WTC11 (cell line): Measurements from ENCODE around the gene ATP1A4. TPM values are rescaled to one million over a fixed set of nuclear protein-coding genes. Genes with fewer than 3 reads are reported as not detected.

ENCODE experiments used
- ATAC-seq: fragments of 200-7000 bp; cut with Tn5 transposase; 2 replicates; pipeline ENCODE4 v1.10.0; 2021; ENCODE audit warnings: mild to moderate bottlenecking, moderate library complexity
- CTCF ChIA-PET: fragments of 300-600 bp; sonication (Branson Sonifier 250); formaldehyde crosslinking; loops from one replicate; lab custom pipeline; 2021; ENCODE audit warnings: antibody characterized with exemption; lab: Charles Lee
- POLR2A ChIA-PET: fragments of 350-600 bp; sonication (Branson Sonifier 250); formaldehyde crosslinking; loops from one replicate; lab custom pipeline; 2021; ENCODE audit warnings: antibody characterized with exemption; lab: Charles Lee
- DNase-seq: peaks from one replicate; pipeline ENCODE4 v3.0.0; 2021; ENCODE audit warnings: low spot score
- H3K27ac Mint-ChIP-seq: 2 replicates; pipeline ENCODE4 v1.8.0; 2021; ENCODE audit warnings: mixed read lengths
- H3K27me3 Mint-ChIP-seq: 2 replicates; pipeline ENCODE4 v1.8.0; 2021; ENCODE audit warnings: low read depth, mild to moderate bottlenecking, moderate library complexity, mixed read lengths
- H3K36me3 Mint-ChIP-seq: 2 replicates; pipeline ENCODE4 v1.8.0; 2021; ENCODE audit warnings: mixed read lengths
- H3K4me1 Mint-ChIP-seq: 2 replicates; pipeline ENCODE4 v1.8.0; 2022; ENCODE audit warnings: mixed read lengths
- H3K4me3 Mint-ChIP-seq: 2 replicates; pipeline ENCODE4 v1.8.0; 2021; ENCODE audit warnings: mild to moderate bottlenecking, moderate library complexity, mixed read lengths
- H3K9me3 Mint-ChIP-seq: 2 replicates; pipeline ENCODE4 v1.8.0; 2021; ENCODE audit warnings: mixed read lengths
- CBFB ChIP-seq: sonication (generic); formaldehyde crosslinking; IDR thresholded peaks from 2 replicates; pipeline ENCODE4 v1.8.1; 2022; ENCODE audit warnings: mild to moderate bottlenecking, low read depth, missing genetic modification reagents
- E2F5 ChIP-seq: sonication (generic); formaldehyde crosslinking; IDR thresholded peaks from 2 replicates; pipeline ENCODE4 v1.8.1; 2022; ENCODE audit warnings: mild to moderate bottlenecking, moderate library complexity, missing genetic modification reagents
- ESRRA ChIP-seq: sonication (generic); formaldehyde crosslinking; IDR thresholded peaks from 2 replicates; pipeline ENCODE4 v1.8.1; 2022; ENCODE audit warnings: mild to moderate bottlenecking, missing genetic modification reagents, borderline replicate concordance
- ETV6 ChIP-seq: sonication (generic); formaldehyde crosslinking; IDR thresholded peaks from 2 replicates; pipeline ENCODE4 v1.8.1; 2022; ENCODE audit warnings: mild to moderate bottlenecking, missing genetic modification reagents
- FOXK1 ChIP-seq: sonication (generic); formaldehyde crosslinking; IDR thresholded peaks from 2 replicates; pipeline ENCODE4 v1.8.0; 2022; ENCODE audit warnings: mild to moderate bottlenecking, moderate library complexity, missing genetic modification reagents
- FOXP1 ChIP-seq: sonication (generic); formaldehyde crosslinking; IDR thresholded peaks from 2 replicates; pipeline ENCODE4 v1.8.0; 2022; ENCODE audit warnings: missing genetic modification reagents, mild to moderate bottlenecking, moderate library complexity, borderline replicate concordance
- JUN ChIP-seq: sonication (generic); formaldehyde crosslinking; IDR thresholded peaks from 2 replicates; pipeline ENCODE4 v1.8.0; 2023; ENCODE audit warnings: mild to moderate bottlenecking, missing genetic modification reagents
- KAT7 ChIP-seq: sonication (generic); formaldehyde crosslinking; IDR thresholded peaks from 2 replicates; pipeline ENCODE4 v1.8.1; 2023; ENCODE audit warnings: missing genetic modification reagents, mild to moderate bottlenecking, borderline replicate concordance
- NFE2L1 ChIP-seq: sonication (generic); formaldehyde crosslinking; IDR thresholded peaks from 2 replicates; pipeline ENCODE4 v1.8.1; 2023; ENCODE audit warnings: missing genetic modification reagents
- NFYB ChIP-seq: sonication (generic); formaldehyde crosslinking; conservative IDR thresholded peaks from 2 replicates; pipeline ENCODE4 v1.8.0; 2022; ENCODE audit warnings: low read depth, missing genetic modification reagents
- PRDM15 ChIP-seq: sonication (generic); formaldehyde crosslinking; IDR thresholded peaks from 2 replicates; pipeline ENCODE4 v1.8.0; 2022; ENCODE audit warnings: missing genetic modification reagents
- PRRX2 ChIP-seq: fragments of 250-450 bp; sonication (Bioruptor Pico); IDR thresholded peaks from 2 replicates; pipeline ENCODE4 v1.8.0; 2021; ENCODE audit warnings: mild to moderate bottlenecking
- SOX15 ChIP-seq: fragments of 250-450 bp; sonication (Bioruptor Pico); IDR thresholded peaks from 2 replicates; pipeline ENCODE4 v1.9.0; 2021; ENCODE audit warnings: mild to moderate bottlenecking
- SP1 ChIP-seq: sonication (generic); formaldehyde crosslinking; conservative IDR thresholded peaks from 2 replicates; pipeline ENCODE4 v1.8.1; 2022; ENCODE audit warnings: missing genetic modification reagents
- STAT6 ChIP-seq: sonication (generic); formaldehyde crosslinking; conservative IDR thresholded peaks from 2 replicates; pipeline ENCODE4 v1.8.1; 2023; ENCODE audit warnings: mild to moderate bottlenecking, low read depth, missing genetic modification reagents, moderate library complexity
- ZNF121 ChIP-seq: sonication (generic); formaldehyde crosslinking; IDR thresholded peaks from 2 replicates; pipeline ENCODE4 v1.8.0; 2023; ENCODE audit warnings: missing genetic modification reagents
- ZNF263 ChIP-seq: sonication (generic); formaldehyde crosslinking; IDR thresholded peaks from 2 replicates; pipeline ENCODE4 v1.8.1; 2022; ENCODE audit warnings: low read depth, mild to moderate bottlenecking, moderate library complexity, missing genetic modification reagents
- ZNF317 ChIP-seq: sonication (generic); formaldehyde crosslinking; IDR thresholded peaks from 2 replicates; pipeline ENCODE4 v1.8.1; 2023; ENCODE audit warnings: low read depth, mild to moderate bottlenecking, moderate library complexity, missing genetic modification reagents, borderline replicate concordance
- ZNF396 ChIP-seq: fragments of 250-450 bp; sonication (Bioruptor Pico); IDR thresholded peaks from 2 replicates; pipeline ENCODE4 v1.8.0; 2021; ENCODE audit warnings: mild to moderate bottlenecking, moderate library complexity, borderline replicate concordance
- total RNA-seq: library from RNA; stranded (reverse); gene quantifications from 3 replicates; pipeline ENCODE4 v1.2.3, GENCODE V29; 2021
- TF ChIP-seq, protein P1 (sequence below): fragments of 250-450 bp; sonication (Bioruptor Pico); IDR thresholded peaks from 2 replicates; pipeline ENCODE4 v1.9.0; 2021; ENCODE audit warnings: moderate library complexity, mild to moderate bottlenecking, inconsistent platforms, borderline replicate concordance
- TF ChIP-seq, protein P2 (sequence below): sonication (generic); formaldehyde crosslinking; IDR thresholded peaks from 2 replicates; pipeline ENCODE4 v1.8.1; 2023; ENCODE audit warnings: mild to moderate bottlenecking, missing genetic modification reagents

ATP1A4 gene
- total RNA-seq, 1 experiment from 2014 or later: 0.37 TPM

GRCh38 chr1:160227561-160227960, 76.2 kb downstream of the ATP1A4 start:
- ATAC-seq (no peak), DNase-seq (no peak)
- Mint-ChIP-seq H3K36me3 (peaks cover 55% of the 10 kb centered on the region), H3K27me3 (no peaks in the 10 kb centered on the region), H3K9me3 (no peaks in the 10 kb centered on the region), H3K4me3 (no peak overlapping the region), H3K4me1 (no peaks in the 10 kb centered on the region), H3K27ac (no peak overlapping the region)
- ChIA-PET POLR2A (no interaction called here), CTCF (interaction anchor here (1.3 to 2.1 kb wide), 4 partner anchors 24 to 149 kb away, joined by 3 to 6 read pairs (median 5); no protein-coding TSS in a partner anchor)
- TF ChIP-seq ETV6 (CRISPR knock-in tag): no peak
- TF ChIP-seq ZNF263 (CRISPR knock-in tag): no peak
- no peak for TF ChIP-seq PRDM15 (CRISPR knock-in tag)
- no peak for TF ChIP-seq KAT7 (CRISPR knock-in tag)
- TF ChIP-seq ZNF317: no peak

DNA sequence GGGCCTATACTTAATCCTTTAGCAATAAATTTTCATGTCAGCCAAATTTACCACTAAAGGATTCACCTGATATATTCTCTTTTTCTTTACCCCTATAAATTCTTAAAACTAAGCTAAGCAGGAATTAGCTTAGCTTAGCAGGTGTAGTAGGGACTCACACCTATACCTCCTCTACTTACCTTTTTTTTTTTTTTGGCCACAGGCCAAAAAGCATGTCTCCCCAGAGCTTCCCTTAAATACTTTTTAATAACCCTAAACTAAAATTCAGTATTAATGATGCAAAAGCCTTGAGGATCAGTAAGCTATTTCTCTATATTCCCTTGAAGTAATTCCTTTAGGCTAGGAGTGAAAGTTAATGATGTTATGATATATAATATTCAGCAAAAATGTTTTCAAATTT, 77.0 kb downstream of the ATP1A4 start:
- DNase-seq: no peak
- Mint-ChIP-seq H3K27ac (no peak overlapping the region), H3K4me1 (peaks cover 1% of the 10 kb centered on the region; the same call in 1 of the 2 replicates), H3K4me3 (no peak overlapping the region), H3K36me3 (peaks cover 50% of the 10 kb centered on the region), H3K27me3 (no peaks in the 10 kb centered on the region), H3K9me3 (no peaks in the 10 kb centered on the region)
- ATAC-seq: no peak
- TF ChIP-seq STAT6 (CRISPR knock-in tag) (no peak), NFYB (CRISPR knock-in tag) (no peak), SP1 (no peak), SOX15 (CRISPR knock-in tag) (no peak), FOXK1 (no peak), NFE2L1 (CRISPR knock-in tag) (no peak), JUN (CRISPR knock-in tag) (no peak), CBFB (CRISPR knock-in tag) (no peak), ZNF121 (CRISPR knock-in tag) (no peak), PRRX2 (no peak)
- TF ChIP-seq, protein P1, sequence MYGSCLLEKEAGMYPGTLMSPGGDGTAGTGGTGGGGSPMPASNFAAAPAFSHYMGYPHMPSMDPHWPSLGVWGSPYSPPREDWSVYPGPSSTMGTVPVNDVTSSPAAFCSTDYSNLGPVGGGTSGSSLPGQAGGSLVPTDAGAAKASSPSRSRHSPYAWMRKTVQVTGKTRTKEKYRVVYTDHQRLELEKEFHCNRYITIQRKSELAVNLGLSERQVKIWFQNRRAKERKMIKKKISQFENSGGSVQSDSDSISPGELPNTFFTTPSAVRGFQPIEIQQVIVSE (CRISPR knock-in tag): no peak
- ChIA-PET CTCF (interaction anchor here (0.6 to 2.5 kb wide), 8 partner anchors 9 to 151 kb away, joined by 3 to 10 read pairs (median 5); no protein-coding TSS in a partner anchor), POLR2A (interaction anchor here (0.7 kb wide), 1 partner anchor 406 kb away, joined by 4 read pairs; no protein-coding TSS in a partner anchor)

DNA sequence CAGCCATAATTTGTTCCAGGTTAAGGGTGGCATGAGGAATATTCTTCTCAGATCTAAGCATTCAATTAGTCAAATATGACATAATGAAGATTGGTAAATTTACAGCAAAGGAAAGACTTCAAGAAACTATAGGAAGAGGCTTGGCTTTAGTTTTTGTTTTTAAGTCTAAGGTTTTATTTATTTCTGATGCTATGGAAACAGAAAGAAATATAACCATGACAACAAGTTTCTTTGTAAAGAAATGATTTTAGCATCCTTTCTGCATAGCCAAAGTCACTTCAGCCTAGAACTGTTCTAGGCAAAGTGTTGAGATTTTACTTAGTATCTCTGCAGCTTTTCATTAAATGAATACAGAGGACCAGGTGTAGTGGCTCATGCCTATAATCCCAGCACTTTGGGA, 81.5 kb downstream of the ATP1A4 start:
- no peaks in the 10 kb centered on the region for H3K9me3 Mint-ChIP-seq
- ATAC-seq (no peak), DNase-seq (no peak)
- H3K4me1 Mint-ChIP-seq: peaks cover 11% of the 10 kb centered on the region
- H3K4me3 Mint-ChIP-seq: no peak overlapping the region
- H3K27ac Mint-ChIP-seq: no peak overlapping the region
- H3K27me3 Mint-ChIP-seq: no peaks in the 10 kb centered on the region
- ChIA-PET POLR2A (interaction anchor here (1.0 kb wide), 1 partner anchor 19 kb away, joined by 3 read pairs; no protein-coding TSS in a partner anchor), CTCF (interaction anchor here (0.8 to 4.0 kb wide), 8 partner anchors 13 to 144 kb away, joined by 3 to 29 read pairs (median 4); partner anchors contain the start of gene CASQ1)
- H3K36me3 Mint-ChIP-seq: peaks cover 57% of the 10 kb centered on the region
- TF ChIP-seq ZNF396 (CRISPR knock-in tag): no peak
- TF ChIP-seq, protein P2, sequence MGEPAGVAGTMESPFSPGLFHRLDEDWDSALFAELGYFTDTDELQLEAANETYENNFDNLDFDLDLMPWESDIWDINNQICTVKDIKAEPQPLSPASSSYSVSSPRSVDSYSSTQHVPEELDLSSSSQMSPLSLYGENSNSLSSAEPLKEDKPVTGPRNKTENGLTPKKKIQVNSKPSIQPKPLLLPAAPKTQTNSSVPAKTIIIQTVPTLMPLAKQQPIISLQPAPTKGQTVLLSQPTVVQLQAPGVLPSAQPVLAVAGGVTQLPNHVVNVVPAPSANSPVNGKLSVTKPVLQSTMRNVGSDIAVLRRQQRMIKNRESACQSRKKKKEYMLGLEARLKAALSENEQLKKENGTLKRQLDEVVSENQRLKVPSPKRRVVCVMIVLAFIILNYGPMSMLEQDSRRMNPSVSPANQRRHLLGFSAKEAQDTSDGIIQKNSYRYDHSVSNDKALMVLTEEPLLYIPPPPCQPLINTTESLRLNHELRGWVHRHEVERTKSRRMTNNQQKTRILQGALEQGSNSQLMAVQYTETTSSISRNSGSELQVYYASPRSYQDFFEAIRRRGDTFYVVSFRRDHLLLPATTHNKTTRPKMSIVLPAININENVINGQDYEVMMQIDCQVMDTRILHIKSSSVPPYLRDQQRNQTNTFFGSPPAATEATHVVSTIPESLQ (CRISPR knock-in tag): no peak
- TF ChIP-seq E2F5: no peak
- TF ChIP-seq FOXP1: no peak
- TF ChIP-seq ESRRA (CRISPR knock-in tag): no peak
